Lung (tissue), 12 donors: Measurements from ENCODE around the gene ADORA2B. TPM values are rescaled to one million over a fixed set of nuclear protein-coding genes. Genes with fewer than 3 reads are reported as not detected.
A peak's percentile ranks its signal among the peaks of the same experiment; 100 is the strongest.

Experiments used
- ATAC-seq: fragments of 200-7000 bp; cut with Tn5 transposase; one replicate; pipeline ENCODE4 v1.9.1; 2020; ENCODE audit warnings: moderate number of reproducible peaks; ENCODE audit not compliant: insufficient read depth, low FRiP score
- DNase-seq, 3 donors: peaks; one replicate each; pipeline ENCODE4 v3.0.0-alpha.2; 2013 to 2017
- H3K27ac ChIP-seq, 2 donors: one replicate each; pipeline ENCODE4 v1.5.1; 2013; ENCODE audit warnings: mild to moderate bottlenecking in 2 of 2, moderate library complexity in 2 of 2, control low read depth in 1 of 2, inconsistent platforms in 1 of 2, low read depth in 1 of 2, low read length in 1 of 2
- H3K27me3 ChIP-seq, 3 donors: one replicate each; pipeline ENCODE4 v1.5.1; 2013; ENCODE audit warnings: low read length in 2 of 3; ENCODE audit not compliant: control insufficient read depth in 3 of 3, insufficient read depth in 3 of 3
- H3K36me3 ChIP-seq, 4 donors: one replicate each; pipeline ENCODE4 v1.5.1; 2013; ENCODE audit warnings: low read length in 4 of 4, mild to moderate bottlenecking in 1 of 4, moderate library complexity in 1 of 4; ENCODE audit not compliant: control insufficient read depth in 4 of 4, insufficient read depth in 4 of 4
- H3K4me1 ChIP-seq, 5 donors: one replicate each; pipeline ENCODE4 v1.5.1; 2013; ENCODE audit warnings: low read length in 5 of 5, mild to moderate bottlenecking in 2 of 5, moderate library complexity in 1 of 5; ENCODE audit not compliant: control insufficient read depth in 5 of 5, insufficient read depth in 5 of 5
- H3K4me3 ChIP-seq: one replicate; pipeline ENCODE4 v1.5.1; 2013; ENCODE audit warnings: mild to moderate bottlenecking, control low read depth, moderate library complexity
- H3K9ac ChIP-seq, 2 donors: one replicate each; pipeline ENCODE4 v1.5.1; 2013; ENCODE audit warnings: low read length in 2 of 2, control low read depth in 1 of 2; ENCODE audit not compliant: insufficient read depth in 1 of 2
- H3K9me3 ChIP-seq, 4 donors: one replicate each; pipeline ENCODE4 v1.5.1; 2013; ENCODE audit warnings: low read length in 3 of 4, mild to moderate bottlenecking in 1 of 4, moderate library complexity in 1 of 4; ENCODE audit not compliant: control insufficient read depth in 4 of 4, insufficient read depth in 3 of 4
- CTCF ChIP-seq: IDR thresholded peaks from 2 replicates; pipeline ENCODE4 v1.5.1; 2012; ENCODE audit warnings: mild to moderate bottlenecking; ENCODE audit errors: control extremely low read depth, extremely low read depth
- WGBS, 2 donors: extraction: QIAGEN DNeasy Blood & Tissue Kit; methylation state at CpG; one replicate each; pipeline ENCODE4 v1.1.7; 2013; 5-methylcytosine and 5-hydroxymethylcytosine counted together
- polyA plus RNA-seq, 2 donors: library from polyadenylated mRNA; stranded (reverse); fragments of 200-250 nt; gene quantifications; one replicate each; pipeline ENCODE4 v1.2.1, GENCODE V29; 2013
- total RNA-seq, 2 donors: library from RNA; depleted of rRNA in 1 of 2; stranded (reverse); fragments of >200 nt in 1 of 2; gene quantifications; one replicate each; pipeline ENCODE4 v1.2.1, GENCODE V29; 2014 to 2021
- donor health status: control.
- donor health status: control.
- donor health status: Bipolar disorder and iron deficiency.
- donor health status: healthy.
- donor health status: DM: yes; HTN: yes; CAD: no.

ADORA2B gene
- total and polyA plus RNA-seq, 4 donors = 4.2 to 9.3 (median 5.3) TPM

GRCh38 chr17:15947271-15947670 lies 2.3 kb downstream of the ADORA2B start:
- no peak for TF ChIP-seq CTCF
- 80 to 89% methylated on average over 3 of the region's 3 CpGs for WGBS, 2 donors
- Histone ChIP-seq H3K27me3 (peaks cover 0 to 10% (median 5%) of the 10 kb centered on the region in 3 donors), H3K36me3 (no peaks in the 10 kb centered on the region), H3K9me3 (peaks cover 0 to 1% (median 0%) of the 10 kb centered on the region in 4 donors), H3K4me3 (no peak overlapping the region), H3K9ac (no peak overlapping the region), H3K4me1 (peaks cover 0 to 20% (median 10%) of the 10 kb centered on the region in 5 donors), H3K27ac (peak overlapping the region in 1 of 2 donors; percentile 8)
- DNase-seq (no peak), ATAC-seq (no peak)

GRCh38 chr17:15947976-15948752 lies 3.2 kb downstream of the ADORA2B start:
- TF ChIP-seq CTCF = no peak
- peaks cover 0 to 20% (median 10%) of the 10 kb centered on the region in 5 donors for H3K4me1 ChIP-seq
- H3K36me3 ChIP-seq = no peaks in the 10 kb centered on the region
- H3K9me3 ChIP-seq = peaks cover 0 to 1% (median 0%) of the 10 kb centered on the region in 4 donors
- no peak overlapping the region for H3K4me3 ChIP-seq
- H3K27me3 ChIP-seq = peaks cover 0 to 10% (median 5%) of the 10 kb centered on the region in 3 donors
- H3K27ac ChIP-seq = no peak overlapping the region
- no peak for ATAC-seq
- DNase-seq = no peak
- WGBS, 2 donors = 85 to 92% methylated on average over 14 to 16 of the region's 16 CpGs
- no peak overlapping the region for H3K9ac ChIP-seq

- H3K27me3 ChIP-seq = no peaks in the 10 kb centered on the region
- H3K9ac ChIP-seq = no peak overlapping the region
- H3K4me1 ChIP-seq = peaks cover 0 to 8% (median 0%) of the 10 kb centered on the region in 5 donors
- WGBS, 2 donors = 94 to 95% methylated on average over 6 of the region's 6 CpGs
- H3K27ac ChIP-seq = no peak overlapping the region
- ATAC-seq (no peak), DNase-seq (no peak)
- no peaks in the 10 kb centered on the region for H3K36me3 ChIP-seq
- no peak overlapping the region for H3K4me3 ChIP-seq
- H3K9me3 ChIP-seq = peaks cover 0 to 1% (median 0%) of the 10 kb centered on the region in 4 donors
- TF ChIP-seq CTCF = no peak
Measured at GRCh38 chr17:15951368-15952047, 6.6 kb downstream of the ADORA2B start.
